Hematopoietic multipotent progenitor cell treated with erythropoietin and hydrocortisone succinate and interleukin-3 and kit ligand, for 15 days (in vitro differentiated cells): ENCODE results near the gene OR13J1.
"Not testable (repeated sequence)": the region's sequence is repeated elsewhere in the genome, so short reads cannot be mapped to it uniquely, and the experiment has no call there.

ENCODE experiments used
- DNase-seq: peaks from one replicate; pipeline ENCODE4 v3.0.0-alpha.2; 2015; ENCODE audit warnings: low spot score

Gene OR13J1

GRCh38 chr9:35870351-35870923 lies at the start of gene OR13J1:
OR13J1 (minus strand) TSS chr9:35870401; CDS start chr9:35870401, 0 bp downstream.
- no peak for DNase-seq

GRCh38 chr9:35919212-35920008 lies 49.2 kb upstream of the OR13J1 start:
- no peak for DNase-seq

- DNase-seq: no peak
Observed at GRCh38 chr9:35918780-35919179, 48.6 kb upstream of the OR13J1 start.

- no peak for DNase-seq
Observed at GRCh38 chr9:35917261-35917660, 47.1 kb upstream of the OR13J1 start.

GRCh38 chr9:35915681-35916294 lies 45.6 kb upstream of the OR13J1 start:
- DNase-seq: no peak

- DNase-seq: peak; percentile 9
Observed at GRCh38 chr9:35914301-35914807, 44.2 kb upstream of the OR13J1 start.

GRCh38 chr9:35913429-35913828 lies 43.2 kb upstream of the OR13J1 start:
- not testable (repeated sequence) for DNase-seq

- DNase-seq: no peak
Observed at GRCh38 chr9:35912791-35913400, 42.7 kb upstream of the OR13J1 start.

GRCh38 chr9:35911690-35912089 lies 41.5 kb upstream of the OR13J1 start:
- no peak for DNase-seq

GRCh38 chr9:35910613-35911359 lies 40.6 kb upstream of the OR13J1 start:
- DNase-seq: no peak

GRCh38 chr9:35909687-35910612 lies 39.7 kb upstream of the OR13J1 start:
- DNase-seq: no peak

GRCh38 chr9:35909274-35909673 lies 39.1 kb upstream of the OR13J1 start, which contains the start of gene SPAAR:
SPAAR (plus strand) TSS chr9:35909490; CDS start chr9:35910464, 974 bp downstream.
- DNase-seq: no peak

- DNase-seq: no peak
Observed at GRCh38 chr9:35908504-35909125, 38.4 kb upstream of the OR13J1 start.

- DNase-seq: no peak
Observed at GRCh38 chr9:35907711-35908503, 37.7 kb upstream of the OR13J1 start.

- DNase-seq: no peak
Observed at GRCh38 chr9:35906923-35907699, 36.9 kb upstream of the OR13J1 start.

GRCh38 chr9:35905912-35906679 lies 35.9 kb upstream of the OR13J1 start, which contains the start of gene HRCT1:
HRCT1 (plus strand) TSS chr9:35906202; CDS start chr9:35906288, 86 bp downstream.
- DNase-seq: no peak

- no peak for DNase-seq
Observed at GRCh38 chr9:35905051-35905781, 35.0 kb upstream of the OR13J1 start.
